BE2C (cell line): ENCODE data around the gene GALNT2.

ENCODE experiments used
- DNase-seq: peaks from one replicate; pipeline ENCODE4 v3.0.0-alpha.2; 2020
- H3K27me3 ChIP-seq: fragments of 250-450 bp; sonication (Bioruptor Pico); 2 replicates; pipeline ENCODE4 v1.5.1; 2020; ENCODE audit warnings: mild to moderate bottlenecking
- H3K36me3 ChIP-seq: fragments of 250-450 bp; sonication (Bioruptor Pico); 2 replicates; pipeline ENCODE4 v1.5.1; 2020; ENCODE audit warnings: mild to moderate bottlenecking
- H3K4me1 ChIP-seq: fragments of 250-450 bp; sonication (Bioruptor Pico); 2 replicates; pipeline ENCODE4 v1.5.1; 2020
- H3K4me3 ChIP-seq: 2 replicates; pipeline ENCODE4 v1.5.1; 2011; ENCODE audit warnings: low read depth, low read length
- H3K9me3 ChIP-seq: fragments of 250-450 bp; sonication (Bioruptor Pico); 2 replicates; pipeline ENCODE4 v1.5.1; 2020
- TF ChIP-seq, protein P1 (sequence below): IDR thresholded peaks from 2 replicates; pipeline ENCODE4 v1.5.1; 2012; ENCODE audit warnings: mild to moderate bottlenecking, low read depth, low read length

GALNT2 gene

DNA sequence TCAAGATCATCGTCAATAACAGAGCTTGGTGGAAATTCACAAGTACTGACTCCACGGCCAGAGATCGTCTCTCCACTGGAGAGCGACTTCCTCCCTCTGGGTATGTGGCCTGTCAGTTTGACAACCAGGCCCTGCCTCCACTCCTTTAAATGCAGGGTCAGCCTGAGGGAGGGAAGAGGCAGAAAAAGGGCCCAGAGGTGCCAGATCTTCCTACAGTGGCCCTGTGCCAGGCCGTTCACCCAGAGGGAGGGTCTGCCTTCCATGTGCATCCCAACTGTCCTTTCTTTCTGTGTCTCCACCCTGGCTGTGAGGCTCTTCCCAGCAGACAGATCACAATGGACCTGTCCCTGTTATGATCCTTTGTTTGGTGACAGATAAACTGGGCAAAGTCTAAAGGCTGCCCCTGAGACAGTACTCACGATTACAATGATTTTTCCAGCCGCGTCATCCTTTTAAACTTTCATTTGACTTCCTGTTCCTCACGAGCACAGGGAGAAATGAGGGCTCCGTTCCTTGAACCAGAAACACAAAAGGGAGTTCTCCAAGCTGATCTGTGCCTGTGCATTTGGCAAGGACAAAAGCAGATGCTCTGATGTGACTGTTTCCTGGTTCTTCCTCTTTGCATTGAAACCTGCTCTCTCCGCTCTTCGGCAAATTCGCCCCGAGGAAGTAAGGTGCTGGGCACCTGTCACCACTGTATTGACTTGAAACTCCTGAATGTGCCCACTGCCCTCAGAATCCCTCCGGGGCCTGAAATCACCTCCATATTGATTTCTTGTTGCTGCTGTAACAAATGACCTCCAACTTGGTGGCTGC, 232.4 kb downstream of the GALNT2 start:
- Histone ChIP-seq H3K9me3 (no peaks in the 10 kb centered on the region), H3K4me3 (no peak overlapping the region), H3K4me1 (no peaks in the 10 kb centered on the region), H3K27me3 (no peaks in the 10 kb centered on the region), H3K36me3 (no peaks in the 10 kb centered on the region)
- TF ChIP-seq, protein P1, sequence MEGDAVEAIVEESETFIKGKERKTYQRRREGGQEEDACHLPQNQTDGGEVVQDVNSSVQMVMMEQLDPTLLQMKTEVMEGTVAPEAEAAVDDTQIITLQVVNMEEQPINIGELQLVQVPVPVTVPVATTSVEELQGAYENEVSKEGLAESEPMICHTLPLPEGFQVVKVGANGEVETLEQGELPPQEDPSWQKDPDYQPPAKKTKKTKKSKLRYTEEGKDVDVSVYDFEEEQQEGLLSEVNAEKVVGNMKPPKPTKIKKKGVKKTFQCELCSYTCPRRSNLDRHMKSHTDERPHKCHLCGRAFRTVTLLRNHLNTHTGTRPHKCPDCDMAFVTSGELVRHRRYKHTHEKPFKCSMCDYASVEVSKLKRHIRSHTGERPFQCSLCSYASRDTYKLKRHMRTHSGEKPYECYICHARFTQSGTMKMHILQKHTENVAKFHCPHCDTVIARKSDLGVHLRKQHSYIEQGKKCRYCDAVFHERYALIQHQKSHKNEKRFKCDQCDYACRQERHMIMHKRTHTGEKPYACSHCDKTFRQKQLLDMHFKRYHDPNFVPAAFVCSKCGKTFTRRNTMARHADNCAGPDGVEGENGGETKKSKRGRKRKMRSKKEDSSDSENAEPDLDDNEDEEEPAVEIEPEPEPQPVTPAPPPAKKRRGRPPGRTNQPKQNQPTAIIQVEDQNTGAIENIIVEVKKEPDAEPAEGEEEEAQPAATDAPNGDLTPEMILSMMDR = no peak
- no peak for DNase-seq

DNA sequence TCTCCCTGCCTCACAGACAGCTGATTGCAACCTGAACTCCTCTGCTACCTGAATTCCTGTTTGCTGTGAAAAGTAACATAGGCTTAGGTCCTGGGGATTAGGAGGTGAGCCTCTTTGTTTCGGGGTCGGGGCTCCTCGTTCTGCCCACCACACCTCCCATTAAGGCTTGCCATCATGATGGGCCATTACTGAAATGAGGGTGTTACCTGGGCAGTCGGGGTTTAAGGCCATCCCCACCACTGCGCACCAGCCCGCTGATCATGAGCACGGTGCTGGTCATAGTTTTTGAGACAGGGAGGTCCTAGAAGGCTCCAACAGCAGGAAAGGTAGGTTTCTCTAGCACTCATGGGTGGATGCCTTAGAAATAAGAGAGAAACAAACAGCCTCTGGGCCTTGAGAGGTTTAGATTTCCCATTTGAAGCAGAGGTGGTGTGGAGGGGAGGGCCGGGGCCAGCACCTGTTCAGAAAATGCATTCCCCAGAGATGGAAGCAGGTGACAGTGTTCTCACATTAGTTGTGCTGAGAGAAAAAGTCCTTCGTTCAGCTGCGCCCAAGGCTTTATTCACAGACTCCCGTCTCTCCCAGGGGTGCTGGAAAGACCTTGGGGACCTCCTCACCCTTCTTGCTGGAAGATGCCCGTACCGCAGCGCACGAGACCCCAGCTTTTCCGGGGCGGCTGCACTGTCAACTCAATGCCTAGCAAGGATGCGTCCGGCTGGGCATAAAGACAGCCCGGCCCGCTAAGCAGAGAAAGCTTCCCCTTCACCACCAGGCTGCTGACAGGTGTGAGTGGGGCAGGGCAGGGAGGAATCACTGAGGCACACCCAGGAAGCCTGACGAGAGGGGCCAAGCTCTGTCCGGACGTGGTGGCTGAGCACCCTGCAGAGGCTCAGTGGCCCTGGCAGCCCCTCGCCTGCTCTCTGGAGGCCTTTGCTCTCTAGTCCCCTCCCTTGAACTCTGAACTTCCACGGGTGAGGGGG, 233.6 kb downstream of the GALNT2 start:
- no peaks in the 10 kb centered on the region for H3K9me3 ChIP-seq
- no peaks in the 10 kb centered on the region for H3K4me1 ChIP-seq
- H3K36me3 ChIP-seq = no peaks in the 10 kb centered on the region
- H3K4me3 ChIP-seq = no peak overlapping the region
- no peaks in the 10 kb centered on the region for H3K27me3 ChIP-seq
- DNase-seq = no peak
- TF ChIP-seq, protein P1 = no peak

DNA sequence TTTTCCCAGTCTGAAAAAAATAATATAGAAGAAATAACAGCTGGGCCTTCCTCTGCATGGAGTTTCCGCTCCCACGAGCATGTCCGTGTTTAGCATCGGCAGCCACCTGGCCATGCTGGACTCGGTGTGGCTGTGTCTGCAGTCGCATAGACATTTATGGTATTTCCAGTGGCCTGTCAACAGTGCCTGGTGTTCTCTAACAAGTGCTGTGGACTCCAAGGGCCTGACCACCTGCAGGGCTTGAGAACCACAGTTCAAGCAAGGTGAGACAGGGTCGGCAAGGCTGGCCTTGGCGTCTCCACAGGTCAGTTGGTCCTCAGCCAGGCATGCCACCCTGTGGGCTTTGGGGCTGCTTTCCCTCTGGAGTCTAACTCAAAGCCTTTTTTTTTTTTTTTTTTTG, 234.3 kb downstream of the GALNT2 start:
- H3K9me3 ChIP-seq = no peaks in the 10 kb centered on the region
- TF ChIP-seq, protein P1 = no peak
- H3K27me3 ChIP-seq = no peaks in the 10 kb centered on the region
- H3K36me3 ChIP-seq = no peaks in the 10 kb centered on the region
- H3K4me3 ChIP-seq = no peak overlapping the region
- H3K4me1 ChIP-seq = no peaks in the 10 kb centered on the region
- DNase-seq = no peak

DNA sequence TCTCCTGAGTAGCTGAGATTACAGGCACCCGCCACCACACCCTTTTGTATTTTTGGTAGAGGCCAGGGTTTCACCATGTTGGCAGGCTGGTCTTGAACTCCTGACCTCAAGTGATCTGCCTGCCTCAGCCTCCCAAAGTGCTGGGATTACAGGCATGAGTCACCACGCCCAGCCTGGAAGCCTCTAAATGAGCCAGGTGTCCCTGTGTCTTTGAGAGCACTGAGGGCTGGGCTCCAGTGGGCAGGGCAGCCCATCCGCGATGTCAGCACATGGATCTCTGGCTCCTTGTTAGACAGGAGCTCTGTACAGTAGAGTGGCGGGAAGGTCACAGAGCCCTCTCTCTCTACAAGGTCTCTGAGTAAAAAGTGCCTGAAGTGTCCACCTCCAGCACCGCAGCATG, 234.8 kb downstream of the GALNT2 start:
- Histone ChIP-seq H3K4me3 (no peak overlapping the region), H3K36me3 (no peaks in the 10 kb centered on the region), H3K9me3 (no peaks in the 10 kb centered on the region), H3K4me1 (no peaks in the 10 kb centered on the region), H3K27me3 (no peaks in the 10 kb centered on the region)
- TF ChIP-seq, protein P1 = no peak
- DNase-seq = no peak

DNA sequence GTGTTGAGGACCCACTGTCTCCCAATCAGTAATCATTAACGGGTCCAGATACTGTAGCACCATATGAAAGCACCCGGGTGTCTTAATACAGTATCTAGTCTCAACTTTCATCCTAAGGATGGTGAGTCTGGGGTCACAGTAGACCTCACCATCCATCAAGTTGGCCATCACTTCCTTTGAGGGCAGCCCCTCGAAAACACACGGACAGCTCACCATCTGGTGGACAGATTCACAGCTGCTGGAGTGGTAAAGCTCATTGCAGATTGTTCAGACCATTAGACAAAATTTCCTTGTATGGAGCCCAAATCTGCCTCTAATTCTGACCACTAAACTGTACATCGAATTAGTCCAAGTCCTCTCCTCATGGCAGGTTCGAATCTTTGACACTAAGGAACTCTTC, 236.0 kb downstream of the GALNT2 start:
- no peak overlapping the region for H3K4me3 ChIP-seq
- DNase-seq = no peak
- TF ChIP-seq, protein P1 = peak; percentile 18; the same call in 1 of the 2 replicates
- no peaks in the 10 kb centered on the region for H3K4me1 ChIP-seq
- H3K9me3 ChIP-seq = no peaks in the 10 kb centered on the region
- no peaks in the 10 kb centered on the region for H3K27me3 ChIP-seq
- no peaks in the 10 kb centered on the region for H3K36me3 ChIP-seq
